ENCODE results near the gene REXO5.
"Not testable (repeated sequence)": the region's sequence is repeated elsewhere in the genome, so short reads cannot be mapped to it uniquely, and the experiment has no call there.

REXO5 gene

GRCh38 chr16:20801278-20801677 lies 5.0 kb upstream of the REXO5 start:
- DNase-seq (ENCODE audit: low read depth), result no peak

DNA sequence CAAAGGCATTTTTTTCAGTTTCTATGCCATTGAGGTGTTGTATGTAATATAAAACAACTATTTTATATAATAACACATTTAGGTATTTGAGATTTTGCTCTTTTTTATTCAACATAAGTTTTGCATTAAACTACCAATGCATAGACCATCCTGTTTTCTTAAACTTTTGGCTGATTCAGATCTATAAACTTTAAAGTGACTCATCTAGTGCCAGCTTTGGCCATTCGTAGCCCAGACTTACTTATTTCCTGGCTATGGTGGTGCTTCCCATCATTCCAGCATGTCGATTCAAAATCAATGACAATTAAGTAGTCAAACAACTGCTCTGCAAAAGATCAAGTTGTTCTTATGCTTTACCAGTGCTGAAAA lies 3.2 kb upstream of the REXO5 start:
- DNase-seq (ENCODE audit: low read depth), result no peak

- no peak for DNase-seq (ENCODE audit: low read depth)
Observed at GRCh38 chr16:20803561-20804214, 2.6 kb upstream of the REXO5 start.

DNA sequence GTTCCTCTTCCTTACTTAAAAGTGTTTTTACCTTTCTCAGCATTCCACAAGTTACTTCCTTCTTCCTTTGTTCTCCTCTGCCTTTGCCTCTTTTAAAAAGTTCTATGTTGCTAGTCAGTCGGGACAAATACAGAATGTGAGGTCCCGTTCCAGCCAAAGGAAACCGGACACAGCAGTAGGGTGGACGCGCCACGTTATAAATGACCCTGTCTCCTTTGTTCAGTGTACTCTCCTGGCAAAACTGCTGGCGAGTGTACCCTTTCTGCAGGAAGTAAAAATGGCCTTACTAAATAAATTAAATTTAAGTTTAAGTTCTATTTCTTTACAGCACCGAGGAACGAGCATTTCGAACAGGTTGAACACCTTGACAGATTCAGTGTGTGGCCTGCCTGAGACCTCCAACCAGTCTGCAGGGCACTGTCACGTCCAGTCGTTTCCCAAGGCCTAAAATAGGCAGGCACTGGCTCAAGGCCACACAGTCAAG lies 601 bp upstream of the REXO5 start:
- DNase-seq (ENCODE audit: low read depth), result not testable (repeated sequence)

GRCh38 chr16:20807862-20808261 lies 1.5 kb downstream of the REXO5 start:
- no peak for DNase-seq (ENCODE audit: low read depth)

GRCh38 chr16:20811889-20812439 lies 5.6 kb downstream of the REXO5 start:
- DNase-seq (ENCODE audit: low read depth), result no peak

- no peak for DNase-seq (ENCODE audit: low read depth)
Observed at GRCh38 chr16:20812510-20812909, 6.2 kb downstream of the REXO5 start.

DNA sequence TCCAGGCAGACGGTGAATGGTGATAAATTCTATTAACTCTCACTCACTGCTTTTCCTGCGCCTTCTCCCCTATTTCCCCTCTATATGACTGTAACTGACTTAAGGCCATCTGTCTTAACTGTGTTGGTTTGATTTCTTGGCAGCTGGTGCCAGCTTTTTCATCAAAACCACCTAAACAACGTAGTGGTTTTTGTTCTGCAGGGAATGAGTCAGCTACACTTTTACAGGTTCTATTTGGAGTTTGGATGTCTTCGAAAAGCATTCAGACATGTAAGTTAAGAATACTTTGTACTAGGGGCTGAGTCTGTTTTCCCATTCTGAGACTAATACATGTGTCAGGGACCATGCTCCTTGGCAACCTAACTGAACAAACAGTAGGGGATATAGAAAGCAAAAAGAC lies 8.5 kb downstream of the REXO5 start:
- DNase-seq (ENCODE audit: low read depth), result no peak

DNA sequence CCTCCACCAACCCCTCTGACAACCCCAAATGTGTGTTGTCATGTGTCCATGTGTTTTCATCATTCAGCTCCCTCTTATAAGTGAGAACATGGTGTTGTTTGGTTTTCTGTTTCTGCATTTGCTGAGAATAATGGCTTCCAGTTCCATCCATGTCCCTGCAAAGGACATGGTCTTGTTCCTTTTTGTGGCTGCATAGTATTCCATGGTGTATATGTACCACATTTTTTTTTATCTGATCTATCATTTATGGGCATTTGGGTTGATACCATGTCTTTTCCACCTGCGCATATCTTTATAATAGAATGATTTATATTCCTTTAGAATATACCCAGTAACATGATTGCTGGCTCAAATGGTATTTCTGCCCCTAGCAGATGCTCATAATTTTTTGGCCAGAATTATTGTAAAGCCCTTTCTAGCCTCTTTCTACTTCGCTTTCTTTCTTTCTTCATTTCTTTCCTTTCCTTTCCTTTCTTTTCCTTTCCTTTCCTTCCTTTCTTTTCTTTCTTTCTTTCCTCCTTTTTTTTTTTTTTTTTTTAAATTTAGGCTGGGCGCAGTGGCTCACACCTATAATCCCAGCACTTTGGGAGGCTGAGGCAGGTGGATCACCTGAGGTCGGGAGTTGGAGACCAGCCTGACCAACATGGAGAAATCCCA lies 12.7 kb downstream of the REXO5 start:
- no peak for DNase-seq (ENCODE audit: low read depth)

DNA sequence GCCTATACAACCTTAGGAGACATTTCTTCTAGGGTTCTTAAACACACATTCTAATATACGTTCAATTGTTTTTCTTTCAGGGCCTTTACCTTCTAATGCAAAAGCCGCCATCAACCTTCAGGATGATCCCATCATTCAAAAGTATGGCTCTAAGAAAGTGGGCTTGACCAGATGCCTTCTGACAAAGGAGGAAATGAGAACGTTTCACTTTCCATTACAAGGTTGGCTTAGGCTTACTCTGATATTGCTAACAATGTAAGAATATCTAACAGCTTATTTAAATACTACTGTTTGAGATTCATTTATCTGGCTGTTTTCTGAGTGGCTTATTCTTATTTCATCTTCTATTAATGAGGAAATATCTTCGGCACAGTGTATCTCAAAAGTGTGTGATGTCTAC lies 15.4 kb downstream of the REXO5 start:
- DNase-seq (ENCODE audit: low read depth), result no peak

DNA sequence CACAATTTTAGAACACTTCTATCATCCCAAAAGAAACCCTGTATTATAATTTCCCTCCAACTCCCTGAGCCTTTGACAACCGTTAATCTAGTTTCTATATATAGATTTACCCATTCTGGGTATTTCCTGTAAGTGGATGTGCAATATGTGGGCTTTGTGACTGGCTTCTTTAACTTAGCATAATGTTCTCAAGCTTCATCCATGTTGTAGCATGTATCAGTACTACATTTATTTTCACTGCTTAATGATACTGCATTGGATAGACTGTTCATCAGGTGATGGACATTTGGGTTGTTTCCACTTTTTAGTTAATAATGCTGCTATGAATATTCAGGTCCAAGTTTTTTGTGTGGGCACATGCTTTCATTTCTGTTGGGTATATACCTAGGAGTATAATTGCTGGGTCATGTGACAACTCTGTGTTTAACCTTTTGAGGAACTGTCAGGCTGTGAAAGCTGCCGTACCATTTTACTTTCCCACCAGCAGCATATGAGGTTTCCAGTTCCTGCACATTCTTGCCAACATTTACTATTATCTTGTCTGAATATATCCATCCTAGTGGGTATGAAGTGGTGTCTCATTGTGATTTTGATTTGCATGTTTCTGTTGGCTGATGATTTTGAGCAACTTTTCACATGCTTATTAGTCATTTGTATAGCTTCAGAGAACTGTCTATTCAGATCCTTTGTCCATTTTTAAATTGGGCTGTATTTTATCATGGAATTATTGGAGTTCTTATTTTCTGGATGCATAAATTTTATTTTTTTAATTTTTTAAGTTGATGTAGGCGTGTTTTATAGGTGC lies 16.4 kb downstream of the REXO5 start:
- no peak for DNase-seq (ENCODE audit: low read depth)

- DNase-seq (ENCODE audit: low read depth), result no peak
Observed at GRCh38 chr16:20826039-20826566, 19.8 kb downstream of the REXO5 start.

GRCh38 chr16:20829536-20829935 lies 23.2 kb downstream of the REXO5 start:
- no peak for DNase-seq (ENCODE audit: low read depth)

GRCh38 chr16:20830372-20830771 lies 24.0 kb downstream of the REXO5 start:
- no peak for DNase-seq (ENCODE audit: low read depth)

DNA sequence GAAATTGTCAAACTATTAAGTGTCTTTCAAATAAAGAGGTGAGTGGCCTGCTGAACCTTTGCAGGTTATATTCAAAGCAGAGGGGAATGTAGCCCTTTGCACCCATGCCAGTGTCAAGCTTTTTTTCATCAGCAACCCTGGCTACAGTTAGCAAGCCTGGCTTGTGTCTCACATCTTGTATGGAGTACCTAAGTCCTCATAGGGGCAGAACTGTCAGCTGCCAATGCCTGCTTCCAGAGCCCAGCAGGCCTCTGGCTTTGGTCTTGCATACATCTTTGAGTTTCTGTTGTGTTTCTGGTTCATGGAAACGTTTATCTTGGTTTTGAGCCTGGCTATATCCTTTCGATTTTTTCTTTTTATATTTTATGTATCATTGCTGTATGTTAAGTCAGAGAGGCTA lies 26.8 kb downstream of the REXO5 start:
- no peak for DNase-seq (ENCODE audit: low read depth)

DNA sequence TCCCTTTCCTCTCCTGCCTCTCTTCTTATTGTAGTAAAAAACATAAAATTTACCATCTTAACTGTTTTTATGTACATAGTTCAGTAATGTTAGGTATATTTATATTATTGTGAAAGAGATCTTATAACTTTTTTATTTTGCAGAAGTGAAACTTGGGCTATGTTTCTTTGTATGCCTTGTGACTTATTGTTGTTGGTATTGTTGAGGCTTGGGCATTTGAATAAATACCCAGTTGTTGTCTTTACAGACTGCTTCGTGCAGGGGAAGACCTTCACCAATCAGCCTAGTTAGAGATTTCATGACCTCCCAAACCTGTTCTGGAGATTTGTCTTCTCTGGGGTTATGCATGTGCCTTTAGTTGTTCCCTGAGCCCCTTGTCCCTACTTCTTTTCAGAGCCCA lies 31.9 kb downstream of the REXO5 start:
- DNase-seq (ENCODE audit: low read depth), result no peak

DNA sequence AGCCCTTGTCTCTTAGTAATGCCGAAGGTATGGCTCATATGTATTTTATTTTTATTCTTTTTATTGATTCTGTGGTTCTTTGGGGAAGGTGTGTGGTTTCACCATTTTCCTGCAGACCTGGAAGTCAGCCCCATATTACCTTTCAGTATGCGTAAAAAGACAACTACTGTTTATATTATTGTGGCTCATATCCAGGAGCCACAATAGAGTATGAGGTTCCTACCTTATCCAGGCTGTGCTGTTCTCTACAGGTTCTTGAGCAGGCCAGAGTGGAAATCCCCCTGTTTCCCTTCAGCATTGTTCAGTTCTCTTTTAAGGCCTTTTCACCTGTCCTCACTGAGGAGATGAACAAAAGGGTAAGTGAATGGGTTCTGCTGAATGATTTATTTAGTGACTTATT lies 33.2 kb downstream of the REXO5 start:
- DNase-seq (ENCODE audit: low read depth), result no peak

DNA sequence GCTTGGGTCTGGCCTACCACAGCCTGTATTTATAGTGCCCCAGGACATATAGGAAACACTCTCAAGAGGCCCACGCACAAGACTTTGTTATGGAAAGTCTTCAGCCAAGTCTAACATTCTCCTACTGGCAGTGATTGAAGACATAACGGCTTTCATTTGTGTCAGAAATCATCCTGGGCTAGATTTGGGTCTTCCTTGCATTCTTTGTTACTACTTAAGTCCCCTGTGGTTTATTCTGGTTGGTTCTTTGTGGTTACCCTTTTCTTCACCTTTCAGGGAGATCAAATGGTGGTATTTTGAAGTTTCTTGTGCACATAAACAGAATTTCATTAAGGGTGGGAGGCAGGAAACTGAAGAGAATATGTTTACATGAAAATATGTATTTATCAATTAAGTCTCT lies 37.7 kb downstream of the REXO5 start:
- no peak for DNase-seq (ENCODE audit: low read depth)

- DNase-seq (ENCODE audit: low read depth), result no peak
Observed at GRCh38 chr16:20844588-20844987, 38.3 kb downstream of the REXO5 start.

DNA sequence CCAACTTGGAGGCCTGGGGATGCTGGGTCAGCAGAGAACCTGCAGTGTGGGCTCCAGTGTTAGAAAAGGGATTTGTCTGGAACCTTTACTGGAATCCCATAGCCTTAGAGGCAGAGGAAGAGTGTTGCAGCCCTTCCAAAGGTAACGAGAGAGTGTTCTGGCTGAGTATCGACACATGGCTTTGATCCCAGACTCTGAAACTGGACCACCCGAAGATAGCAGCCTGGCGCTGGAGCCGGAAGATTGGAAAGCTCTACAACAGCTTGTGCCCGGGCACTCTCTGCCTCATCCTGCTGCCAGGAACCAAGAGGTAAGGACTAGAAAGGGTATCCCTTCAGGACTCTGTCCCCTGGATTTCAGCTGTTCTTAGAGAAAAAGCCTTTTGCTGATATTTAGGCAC lies 39.7 kb downstream of the REXO5 start:
- no peak for DNase-seq (ENCODE audit: low read depth)

DNA sequence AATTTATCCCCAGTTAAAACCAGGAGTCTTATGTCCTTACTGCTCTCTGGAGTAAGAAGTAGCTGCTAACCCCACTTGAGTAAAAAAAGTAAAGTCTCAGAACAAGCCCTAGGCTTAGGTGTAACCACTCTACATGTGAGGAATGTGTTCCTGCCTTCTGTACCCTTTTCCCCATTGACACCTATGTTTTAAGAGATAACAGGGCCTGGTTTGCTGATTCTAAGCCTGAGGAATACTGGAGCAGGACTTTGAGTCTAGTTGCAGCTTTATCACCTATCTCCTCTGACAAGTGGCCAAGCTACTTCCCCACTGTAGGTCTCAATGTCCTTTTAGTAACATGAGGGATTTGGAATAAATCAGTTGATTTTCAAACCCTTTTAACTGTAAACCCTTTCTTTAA lies 40.2 kb downstream of the REXO5 start:
- DNase-seq (ENCODE audit: low read depth), result no peak

GRCh38 chr16:20847550-20847949 lies 41.2 kb downstream of the REXO5 start:
- no peak for DNase-seq (ENCODE audit: low read depth)
